NCI-H2196 (cell line): Measurements from ENCODE around the gene NR1I3.
"Not testable (repeated sequence)": the region's sequence is repeated elsewhere in the genome, so short reads cannot be mapped to it uniquely, and the experiment has no call there.

ENCODE experiments used
- DNase-seq: peaks from one replicate; lab custom pipeline; 2025; ENCODE audit not compliant: unreplicated experiment; lab: John Stamatoyannopoulos, UW

NR1I3 gene, protein sequence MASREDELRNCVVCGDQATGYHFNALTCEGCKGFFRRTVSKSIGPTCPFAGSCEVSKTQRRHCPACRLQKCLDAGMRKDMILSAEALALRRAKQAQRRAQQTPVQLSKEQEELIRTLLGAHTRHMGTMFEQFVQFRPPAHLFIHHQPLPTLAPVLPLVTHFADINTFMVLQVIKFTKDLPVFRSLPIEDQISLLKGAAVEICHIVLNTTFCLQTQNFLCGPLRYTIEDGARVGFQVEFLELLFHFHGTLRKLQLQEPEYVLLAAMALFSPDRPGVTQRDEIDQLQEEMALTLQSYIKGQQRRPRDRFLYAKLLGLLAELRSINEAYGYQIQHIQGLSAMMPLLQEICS

DNA sequence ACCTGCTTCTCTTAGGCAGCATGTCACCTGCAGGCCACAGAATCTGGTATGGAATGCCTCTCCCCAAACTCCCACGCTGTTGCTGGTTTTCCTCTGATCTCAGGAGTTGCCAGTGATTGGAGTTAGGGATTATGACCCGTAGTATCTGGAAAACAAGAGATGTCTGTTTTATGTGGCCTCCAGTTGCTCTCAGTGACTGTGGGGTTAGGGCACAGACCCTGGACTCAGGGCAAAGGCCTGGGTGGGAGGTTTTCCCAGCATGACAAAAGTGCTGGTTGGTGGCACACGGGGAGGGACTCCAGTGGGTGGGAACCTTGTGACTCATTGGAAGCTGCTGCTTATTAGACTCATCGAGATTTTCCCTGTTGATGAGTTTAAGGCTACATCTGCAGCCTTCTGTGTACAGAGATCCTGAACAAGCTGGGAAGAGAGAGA, at the start of gene NR1I3:
Gene NR1I3 (minus strand): TSS at position 165 of the 435 bp plus-strand sequence. CDS start 1,638 bp downstream, outside the sequence.
- DNase-seq = no peak

DNA sequence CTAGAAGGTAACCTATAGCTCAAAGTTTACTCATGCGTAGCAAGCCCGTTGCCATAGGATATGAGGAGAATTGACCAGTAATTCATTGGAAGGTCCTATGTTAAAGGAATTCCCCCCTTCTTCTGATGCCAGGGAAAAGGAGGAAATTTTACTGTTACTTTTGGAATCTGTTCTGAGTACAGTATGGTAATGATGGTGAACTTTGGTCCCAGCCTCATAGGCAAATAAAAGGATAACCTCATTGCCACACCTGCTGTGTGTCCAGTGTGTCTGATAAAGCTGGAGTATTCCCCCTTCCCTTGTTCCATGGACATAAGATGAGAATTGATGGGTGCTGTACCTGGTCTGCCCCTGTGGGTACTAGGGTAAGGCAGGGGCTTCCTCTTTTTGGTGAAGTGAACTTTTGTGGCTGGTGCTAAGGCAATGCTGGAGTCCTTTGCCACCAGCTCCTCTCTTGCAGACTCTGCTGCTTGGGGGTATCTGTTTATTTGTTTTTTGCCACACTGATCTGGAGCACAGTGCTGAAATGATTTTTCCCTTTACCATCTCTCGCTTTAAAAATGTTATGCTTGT, 49.6 kb upstream of the NR1I3 start:
- no peak for DNase-seq

DNA sequence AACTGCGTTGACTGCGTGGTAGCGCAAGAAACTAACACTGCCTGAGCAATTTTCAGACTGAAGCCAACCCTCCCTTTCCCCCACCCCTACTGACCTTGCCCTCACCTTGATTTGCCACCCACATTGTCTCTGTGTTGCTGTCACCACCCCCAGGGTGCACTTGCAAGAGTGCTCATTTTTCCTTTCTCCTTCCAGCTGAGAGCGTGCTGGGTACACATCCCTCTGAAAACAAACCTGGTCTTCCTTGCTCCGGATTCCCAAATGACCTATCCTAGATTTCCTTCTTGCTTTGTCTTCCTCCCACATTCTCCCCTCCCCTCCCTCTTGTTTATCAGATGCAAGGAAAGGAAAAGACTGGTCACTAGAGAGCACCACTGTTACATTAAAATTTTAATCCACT, 47.5 kb upstream of the NR1I3 start:
- no peak for DNase-seq

DNA sequence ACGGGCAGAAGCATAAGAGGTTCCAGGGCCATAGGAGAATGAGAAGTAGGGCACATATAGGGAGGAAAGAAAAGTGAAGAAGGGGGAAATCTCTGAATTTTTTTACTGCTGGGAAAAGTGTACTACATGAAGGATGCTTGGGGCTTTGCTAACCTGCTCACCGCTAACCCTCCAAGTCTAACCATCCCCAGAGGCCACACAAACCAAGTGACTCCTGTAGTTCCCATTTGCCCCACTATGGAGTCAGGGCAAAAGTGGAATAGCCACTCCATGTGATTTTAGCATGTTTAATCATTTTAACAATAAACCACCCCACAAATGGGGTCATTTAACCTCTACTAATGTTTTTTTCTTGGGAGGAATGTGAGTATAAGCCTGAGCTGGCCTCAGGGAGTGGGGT, 47.1 kb upstream of the NR1I3 start:
- no peak for DNase-seq

DNA sequence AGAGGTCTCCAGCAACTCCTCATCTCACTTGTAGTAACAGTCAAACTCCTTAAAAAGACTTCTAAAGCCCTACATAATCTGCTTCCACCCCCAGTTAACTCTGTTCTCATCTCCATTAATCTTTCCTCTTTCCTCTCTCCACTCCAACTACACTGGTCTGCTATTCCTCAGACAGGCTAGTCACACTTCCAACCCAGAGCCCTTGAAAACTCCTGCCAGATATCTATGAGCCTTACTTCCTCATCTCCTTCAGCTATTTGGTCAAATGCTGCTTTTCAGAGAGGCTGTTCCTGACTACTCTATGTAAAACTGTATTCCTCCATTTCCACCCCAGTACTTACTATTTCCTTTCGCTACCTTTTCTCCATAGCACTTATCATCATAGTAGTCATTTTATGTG, 45.0 kb upstream of the NR1I3 start:
- DNase-seq = no peak

DNA sequence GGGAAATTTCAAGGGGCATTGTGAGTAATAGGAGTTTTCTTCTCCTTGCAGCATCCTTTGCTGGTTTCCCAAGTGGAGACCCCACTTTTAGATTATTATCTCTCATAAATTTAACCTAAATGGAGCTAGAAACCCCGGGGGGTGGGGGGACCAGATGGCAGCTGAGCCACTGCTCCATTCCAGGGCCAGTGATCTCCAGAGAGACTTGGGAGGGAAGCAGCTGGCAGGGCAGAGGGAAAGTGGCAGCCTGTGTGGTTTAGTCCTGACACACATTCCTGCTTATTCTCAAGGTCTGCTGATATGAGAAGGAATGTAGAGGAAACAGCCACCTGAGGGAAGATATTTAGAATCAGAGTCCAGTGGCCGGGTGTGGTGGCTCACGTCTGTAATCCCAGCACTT, 36.9 kb upstream of the NR1I3 start:
- DNase-seq = no peak

DNA sequence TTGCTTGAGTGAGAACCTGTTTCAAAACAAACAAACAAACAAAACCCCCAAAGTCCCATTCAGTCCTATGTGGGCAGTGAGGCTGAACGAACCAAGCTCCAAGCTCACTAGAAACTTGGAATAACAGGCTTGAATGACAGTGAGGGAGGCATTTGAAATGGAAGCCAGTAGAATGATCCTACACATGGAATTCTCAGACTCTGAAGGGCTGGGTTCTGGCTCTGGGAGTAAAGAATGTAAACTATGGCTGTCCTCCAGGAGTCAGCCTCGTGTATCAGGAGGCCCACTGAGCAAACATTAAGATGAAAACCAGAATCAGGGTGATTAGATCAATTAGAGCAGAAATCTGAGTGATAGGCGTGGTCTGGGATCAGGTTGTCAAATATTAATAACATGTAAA, 35.4 kb upstream of the NR1I3 start:
- no peak for DNase-seq

DNA sequence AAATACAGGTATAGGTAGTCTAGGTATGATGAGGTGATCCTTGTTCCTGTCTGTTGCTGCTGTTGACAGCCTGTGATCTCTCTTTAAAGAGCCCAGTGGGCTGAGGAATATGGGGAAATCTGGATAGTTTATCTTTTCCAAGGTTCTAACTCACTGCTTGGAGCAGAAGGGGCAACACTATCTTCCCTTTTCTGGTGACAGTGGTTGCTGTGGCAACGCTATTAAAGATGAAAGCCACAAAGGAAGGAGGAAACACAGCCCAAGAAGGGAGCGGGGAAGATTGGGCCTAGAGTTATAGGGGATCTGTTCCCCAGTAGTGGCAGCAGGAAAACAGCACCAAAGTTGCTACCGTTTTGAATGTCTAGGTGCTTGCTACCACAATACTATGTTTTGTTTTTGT, 29.3 kb upstream of the NR1I3 start:
- DNase-seq = no peak

DNA sequence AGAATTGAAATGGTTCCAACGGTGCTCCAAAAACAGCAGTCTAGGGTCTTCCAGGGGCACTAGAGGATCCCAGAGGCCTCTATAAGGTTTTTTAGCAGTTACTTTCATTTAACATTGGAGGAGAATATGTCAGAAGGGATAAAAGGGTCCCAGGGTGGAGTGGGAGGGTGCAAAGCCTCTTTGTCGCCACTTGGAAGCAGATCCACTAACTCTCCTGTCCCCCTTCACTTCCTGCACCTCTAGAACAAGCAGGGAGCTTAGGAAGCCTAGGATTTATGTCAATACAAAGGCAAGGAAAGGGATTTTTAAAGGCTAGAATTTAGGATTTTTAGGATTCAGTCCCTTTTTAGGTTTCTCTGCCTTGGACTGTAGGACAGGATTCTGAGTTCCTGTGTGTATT, 28.8 kb upstream of the NR1I3 start:
- no peak for DNase-seq

DNA sequence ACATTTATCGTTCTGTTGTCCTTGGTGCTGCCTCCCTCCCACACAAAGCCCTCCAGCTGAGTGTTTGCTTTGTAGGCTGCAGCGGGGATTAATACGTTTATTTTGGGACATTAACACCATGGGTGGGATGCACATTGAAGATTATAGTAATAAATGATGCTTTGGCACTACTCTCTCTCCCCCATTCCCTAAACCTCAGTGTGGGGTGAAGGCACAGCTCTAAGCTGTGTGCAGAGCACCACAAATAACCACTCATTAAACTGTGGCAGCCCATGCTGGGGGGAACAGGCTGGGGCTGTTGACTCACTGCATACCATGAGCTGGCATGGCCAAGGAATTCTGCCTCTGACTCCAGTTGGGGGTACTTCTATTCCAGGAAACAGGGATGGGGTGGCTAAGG, 28.2 kb upstream of the NR1I3 start:
- no peak for DNase-seq

DNA sequence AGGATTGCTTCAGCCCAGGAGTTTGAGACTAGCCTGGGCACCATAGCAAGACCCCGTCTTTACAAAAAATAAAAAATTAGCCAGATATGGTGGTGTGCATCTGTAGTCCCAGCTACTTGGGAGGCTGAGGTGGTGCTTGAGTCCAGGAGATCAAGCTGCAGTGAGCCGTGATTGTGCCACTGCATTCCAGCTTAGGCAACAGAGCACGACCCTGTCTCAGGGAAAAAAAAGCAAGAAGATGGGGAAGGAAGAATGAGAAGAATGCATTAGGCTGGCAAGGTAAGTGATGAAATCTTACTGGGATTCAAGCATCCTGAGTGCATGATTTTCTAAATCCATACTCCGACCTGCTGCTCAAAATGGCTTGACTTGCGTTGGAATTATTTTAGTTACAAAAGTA, 27.3 kb upstream of the NR1I3 start:
- DNase-seq = no peak

DNA sequence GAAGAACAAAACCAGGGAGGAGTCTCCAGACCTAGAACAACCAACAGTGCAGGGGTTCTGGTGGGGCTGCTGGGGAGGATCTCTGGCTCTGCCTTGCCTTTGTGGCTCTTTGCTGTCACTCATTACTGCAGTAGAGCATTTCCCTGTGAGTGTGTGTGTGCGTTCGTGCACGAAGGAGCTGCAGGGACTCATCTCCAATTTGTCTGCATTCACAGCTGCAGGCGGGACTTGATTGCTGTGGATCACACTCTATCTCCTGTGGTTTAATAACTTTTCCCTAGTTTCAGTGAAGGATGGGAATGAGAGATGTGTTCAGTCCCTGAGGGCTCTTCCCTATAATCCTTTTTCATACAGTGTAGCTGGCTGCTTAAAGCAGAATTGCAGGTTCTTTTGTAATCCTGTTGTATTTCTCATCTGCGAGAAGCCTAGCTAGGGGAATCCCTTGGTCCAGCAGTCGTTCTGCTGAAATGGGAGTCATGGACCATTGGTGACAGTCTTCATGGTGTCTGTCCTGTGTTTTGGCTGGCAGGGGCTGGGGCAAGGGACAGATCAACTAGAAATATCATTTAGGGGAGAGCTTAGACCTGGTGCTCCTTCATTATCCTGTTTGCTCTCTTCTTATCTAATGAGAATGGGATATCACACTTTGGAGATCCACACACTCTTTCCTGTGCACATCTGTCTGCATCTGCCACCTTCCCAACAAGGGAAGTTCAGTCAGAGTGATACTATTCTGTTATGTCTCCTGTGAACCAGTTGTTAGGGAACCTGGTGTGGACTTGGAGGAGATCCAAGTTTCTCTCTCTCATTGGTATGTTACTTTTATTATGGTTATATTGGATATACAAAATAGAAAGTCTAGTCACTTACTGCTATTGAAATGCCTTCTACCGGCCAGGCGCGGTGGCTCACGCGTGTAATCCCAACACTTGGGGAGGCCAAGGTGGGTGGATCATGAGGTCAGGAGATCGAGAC, 23.5 kb upstream of the NR1I3 start:
- DNase-seq = no peak

DNA sequence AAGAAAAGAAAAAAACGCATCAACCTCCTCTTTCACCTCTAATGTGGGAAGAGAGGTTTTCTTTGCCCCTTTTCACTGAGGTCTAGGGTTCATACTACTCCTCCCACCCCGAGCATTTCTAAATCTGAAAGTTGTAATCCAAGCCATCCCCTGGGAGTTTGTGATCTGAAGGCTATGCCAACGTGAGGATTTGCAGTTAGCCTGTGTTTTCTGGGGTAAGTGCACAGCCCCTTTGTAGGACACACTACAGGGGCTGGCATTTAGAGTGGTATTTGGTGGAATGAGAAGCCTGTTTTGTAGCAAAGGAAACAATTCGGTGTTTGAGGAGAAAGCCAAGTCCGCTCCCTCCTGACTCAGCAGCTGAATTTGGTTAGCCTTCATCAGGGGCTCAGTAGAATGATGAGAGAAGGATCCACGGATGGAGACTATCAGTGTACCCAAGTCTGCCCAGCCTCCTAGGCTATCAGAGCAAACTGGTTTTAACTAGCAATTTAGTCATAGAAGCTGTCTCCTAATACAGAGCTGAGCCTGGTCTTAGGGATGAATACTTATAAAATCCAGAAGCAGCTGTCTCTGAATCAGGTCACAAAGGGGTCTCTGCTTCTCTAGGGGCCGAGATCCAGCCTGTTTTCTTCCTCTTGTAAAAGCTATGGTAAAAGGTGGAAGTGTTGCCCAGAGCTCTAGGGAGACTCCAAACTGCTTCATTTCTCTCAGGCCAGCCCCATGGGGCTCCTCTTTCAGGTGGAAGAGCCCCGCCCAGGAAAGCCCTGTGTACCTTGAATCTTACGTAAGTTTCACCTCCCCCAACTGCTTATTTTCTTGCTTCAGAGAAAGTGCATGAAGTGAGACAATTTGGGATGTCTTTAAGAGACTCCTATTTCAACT, 22.6 kb upstream of the NR1I3 start:
- no peak for DNase-seq

DNA sequence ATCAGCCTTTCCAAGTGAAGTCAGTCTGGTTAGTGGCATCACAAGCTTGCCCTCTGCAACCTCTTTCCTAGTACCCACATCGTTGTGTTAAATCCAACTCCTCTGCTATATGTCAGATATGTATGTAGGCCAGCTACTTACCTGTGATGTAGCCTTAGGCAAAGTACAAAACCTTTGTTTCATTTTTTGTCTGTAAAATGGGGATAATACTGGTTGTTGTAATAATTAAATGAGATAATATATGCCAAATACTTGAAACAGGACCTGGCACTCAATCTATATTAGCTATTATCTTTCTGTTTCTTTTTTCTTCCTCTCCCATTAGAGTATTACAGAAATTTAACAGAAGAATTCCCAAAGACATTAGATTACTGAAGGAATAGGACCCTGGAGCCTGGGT, 21.8 kb upstream of the NR1I3 start:
- DNase-seq = no peak

DNA sequence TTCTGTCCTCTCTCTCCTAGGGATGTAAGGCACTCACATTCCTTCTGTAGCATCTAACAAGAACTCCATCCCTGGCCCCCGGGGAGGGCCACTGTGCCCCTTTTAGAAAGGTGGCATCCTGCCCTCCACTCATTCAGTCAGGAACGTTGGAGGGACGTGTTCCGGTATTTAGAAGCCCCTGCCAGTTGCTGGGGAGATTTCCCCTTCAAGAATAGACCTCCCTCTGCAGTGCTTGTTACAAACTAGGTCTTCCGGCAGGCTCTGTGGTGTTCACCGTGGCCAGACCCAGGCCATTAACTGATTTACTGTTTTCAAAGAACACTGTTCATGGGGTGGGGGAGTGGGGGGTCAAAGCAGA, 21.3 kb upstream of the NR1I3 start:
- no peak for DNase-seq

DNA sequence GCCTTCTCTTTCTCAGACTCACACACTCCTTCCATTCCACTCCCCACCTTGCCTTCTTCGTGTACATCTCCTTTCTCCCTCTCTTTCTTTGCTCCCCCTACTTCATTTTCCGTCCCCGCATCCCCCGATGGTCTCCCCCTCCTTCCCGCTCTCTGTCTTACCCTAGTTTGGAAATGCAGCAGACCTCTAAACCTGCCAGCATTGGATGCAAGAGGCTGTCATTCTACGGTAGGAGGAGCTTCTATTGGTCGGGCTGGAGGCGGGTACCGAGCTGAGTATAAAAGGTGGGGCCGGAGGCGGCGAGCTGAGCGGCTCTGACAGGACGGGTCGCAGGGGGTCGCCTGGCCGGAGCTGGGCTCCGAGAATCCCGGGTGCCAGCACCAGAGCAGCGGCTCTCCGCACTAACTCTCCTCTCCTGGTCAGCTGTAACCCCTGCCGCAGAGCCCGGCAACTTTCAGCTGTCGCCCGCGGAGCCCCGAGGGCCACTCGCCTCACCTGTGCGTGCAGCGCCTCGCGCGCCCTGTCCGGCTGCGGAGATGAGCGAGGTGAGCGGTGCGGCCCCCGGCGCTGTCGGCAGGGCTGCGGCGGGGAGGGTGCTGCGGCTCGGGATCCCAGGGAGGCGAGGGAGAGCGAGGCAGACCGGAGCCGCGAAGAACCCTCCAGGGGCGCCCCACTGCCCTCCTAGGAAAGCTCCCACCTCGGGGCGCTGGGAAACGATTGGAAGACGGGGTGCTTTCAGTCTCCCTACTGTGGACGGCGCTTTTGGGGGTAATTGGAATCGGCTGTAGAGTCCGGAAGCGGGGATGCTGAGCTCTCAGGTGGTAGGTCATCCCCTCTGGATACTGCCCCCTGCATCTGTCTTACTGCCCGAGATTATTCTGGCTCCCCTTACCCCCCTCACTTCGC, 20.7 kb upstream of the NR1I3 start, which contains the start of gene PCP4L1:
Gene PCP4L1 (plus strand): TSS at position 307 of the 906 bp plus-strand sequence. CDS start 230 bp downstream, at position 537.
- DNase-seq = peak; percentile 46

DNA sequence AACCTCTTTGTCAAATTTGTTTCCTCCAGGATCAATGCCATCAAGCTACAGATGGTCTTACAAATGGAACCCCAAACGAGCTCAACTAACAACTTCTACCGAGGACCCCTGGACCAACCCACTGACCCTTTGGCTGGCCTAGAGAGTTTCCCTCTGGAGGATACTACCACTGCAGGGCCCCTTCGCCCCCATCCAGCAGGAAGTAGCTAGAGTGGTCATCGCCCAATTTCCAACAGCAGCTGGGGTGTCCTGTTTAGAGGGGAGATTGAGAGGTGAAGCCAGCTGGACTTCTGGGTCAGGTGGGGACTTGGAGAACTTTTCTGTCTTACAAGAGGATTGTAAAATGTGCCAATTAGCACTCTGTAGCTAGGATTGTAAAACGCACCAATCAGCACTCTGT, 19.1 kb upstream of the NR1I3 start:
- DNase-seq = peak; percentile 4

DNA sequence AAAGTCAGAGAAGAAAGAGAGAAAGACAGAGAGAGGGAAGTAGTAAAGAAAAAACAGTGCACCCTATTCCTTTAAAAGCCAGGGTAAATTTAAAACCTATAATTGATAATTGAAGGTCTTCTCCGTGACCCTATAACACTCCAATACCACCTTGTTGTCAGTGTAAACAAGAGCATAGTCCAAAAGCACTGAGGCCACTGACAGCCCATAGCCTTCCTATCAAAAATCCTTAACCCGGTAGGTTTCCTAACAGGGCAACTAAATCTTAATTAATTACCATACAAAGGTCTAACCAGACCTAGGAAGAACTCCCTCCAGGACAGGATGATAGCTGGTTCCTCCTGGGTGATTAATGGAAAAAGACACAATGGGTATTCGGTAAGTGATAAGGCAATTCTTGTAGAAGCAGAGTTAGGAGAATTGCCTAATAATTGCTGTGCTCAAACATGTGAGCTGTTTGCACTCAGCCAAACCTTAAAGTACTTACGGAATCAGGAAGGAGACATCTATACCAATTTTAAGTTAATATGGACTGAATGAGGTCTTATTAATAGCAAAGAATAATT, 18.0 kb upstream of the NR1I3 start:
- not testable (repeated sequence) for DNase-seq

DNA sequence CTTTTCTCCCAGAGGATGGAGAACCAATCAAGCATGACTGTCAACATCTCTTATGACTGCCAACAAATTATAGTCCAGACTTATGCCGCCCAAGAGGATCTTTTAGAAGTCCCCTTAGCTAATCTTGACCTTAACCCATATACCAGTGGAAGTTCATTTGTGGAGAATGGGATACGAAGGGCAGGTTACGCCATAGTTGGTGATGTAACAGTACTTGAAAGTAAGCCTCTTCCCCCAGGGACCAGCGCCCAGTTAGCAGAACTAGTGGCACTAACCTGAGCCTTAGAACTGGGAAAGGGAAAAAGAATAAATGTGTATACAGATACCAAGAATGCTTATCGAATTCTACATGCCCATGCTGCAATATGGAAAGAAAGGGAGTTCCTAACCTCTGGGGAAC, 17.3 kb upstream of the NR1I3 start:
- not testable (repeated sequence) for DNase-seq
